HepG2 (cell line): ENCODE data around the gene HERC4. TPM values are rescaled to one million over a fixed set of nuclear protein-coding genes. Genes with fewer than 3 reads are reported as not detected.

Source experiments
- ASH2L ChIP-seq: fragments of 300-600, 200-600 bp; sonication (generic); IDR thresholded peaks from 2 replicates; pipeline ENCODE4 v1.7.0; 2017; ENCODE audit warnings: low read depth, mild to moderate bottlenecking, moderate library complexity, mixed read lengths, low read length; ENCODE audit not compliant: insufficient read length
- CHD4 ChIP-seq: fragments of 200-600 bp; sonication (generic); IDR thresholded peaks from 2 replicates; pipeline ENCODE4 v1.7.0; 2017; ENCODE audit warnings: mild to moderate bottlenecking, low read length, borderline replicate concordance
- GATAD1 ChIP-seq: IDR thresholded peaks from 2 replicates; pipeline ENCODE4 v1.6.1; 2016; ENCODE audit warnings: missing genetic modification reagents, missing compliant biosample characterization
- GPBP1L1 ChIP-seq: sonication (generic); formaldehyde crosslinking; IDR thresholded peaks from 2 replicates; pipeline ENCODE4 v1.5.0; 2020; ENCODE audit warnings: mild to moderate bottlenecking, missing genetic modification reagents
- KDM4B ChIP-seq: sonication (generic); formaldehyde crosslinking; IDR thresholded peaks from 2 replicates; pipeline ENCODE4 v1.4.0; 2020; ENCODE audit warnings: missing genetic modification reagents
- MYC ChIP-seq: sonication (generic); formaldehyde crosslinking; IDR thresholded peaks from 2 replicates; pipeline ENCODE4 v1.9.0; 2021; ENCODE audit warnings: missing genetic modification reagents, borderline replicate concordance
- NFRKB ChIP-seq: fragments of 450-650 bp; IDR thresholded peaks from 2 replicates; pipeline ENCODE4 v1.6.1; 2017
- POGZ ChIP-seq: sonication (generic); formaldehyde crosslinking; IDR thresholded peaks from 2 replicates; pipeline ENCODE4 v1.4.0; 2020; ENCODE audit warnings: mild to moderate bottlenecking, missing genetic modification reagents
- RFX5 ChIP-seq: IDR thresholded peaks from 2 replicates; pipeline ENCODE4 v1.6.1; 2011; ENCODE audit warnings: low read depth, low read length, improper control_type of control experiment
- ZBTB10 ChIP-seq: sonication (generic); formaldehyde crosslinking; IDR thresholded peaks from 2 replicates; pipeline ENCODE4 v1.4.0; 2020; ENCODE audit warnings: missing genetic modification reagents, borderline replicate concordance
- ZNF251 ChIP-seq: sonication (generic); formaldehyde crosslinking; IDR thresholded peaks from 2 replicates; pipeline ENCODE4 v1.9.0; 2021; ENCODE audit warnings: mild to moderate bottlenecking, missing genetic modification reagents
- ZNF281 ChIP-seq: sonication (generic); formaldehyde crosslinking; IDR thresholded peaks from 2 replicates; pipeline ENCODE4 v1.4.0; 2020; ENCODE audit warnings: missing genetic modification reagents, borderline replicate concordance
- ZNF615 ChIP-seq: sonication (generic); formaldehyde crosslinking; IDR thresholded peaks from 2 replicates; pipeline ENCODE4 v1.5.0; 2020; ENCODE audit warnings: mild to moderate bottlenecking, missing genetic modification reagents, borderline replicate concordance
- ZNF773 ChIP-seq: sonication (generic); formaldehyde crosslinking; IDR thresholded peaks from 2 replicates; pipeline ENCODE4 v1.4.0; 2020; ENCODE audit warnings: missing genetic modification reagents, borderline replicate concordance
- ZSCAN31 ChIP-seq: sonication (generic); formaldehyde crosslinking; IDR thresholded peaks from 2 replicates; pipeline ENCODE4 v1.5.0; 2020; ENCODE audit warnings: low read depth, mild to moderate bottlenecking, missing genetic modification reagents
- polyA plus RNA-seq, 8 experiments: library from polyadenylated mRNA; depleted of rRNA in 3 of 8; stranded (reverse) in 7 of 8; unstranded in 1 of 8; fragments of >200 nt; fragmentation: Illumina TruSeq in 4 of 8; extraction: Trizol in 4 of 8; gene quantifications; 2 replicates each; pipeline versions ENCODE4 v1.2.1 to v1.2.3, GENCODE V29; 2011 to 2016; ENCODE audit warnings: low read depth in 4 of 8, missing spikeins in 1 of 8, mixed read lengths in 1 of 8; ENCODE audit not compliant: insufficient read depth in 1 of 8
- total RNA-seq, 5 experiments: library from RNA; depleted of rRNA; stranded (reverse); fragments of >200 nt; fragmentation: Illumina TruSeq; extraction: Trizol; gene quantifications; 2 replicates each; pipeline ENCODE4 v1.2.3, GENCODE V29; 2016; ENCODE audit warnings: low read depth in 1 of 5
- TF ChIP-seq, protein P1 (sequence below), 2 experiments: IDR thresholded peaks; 2 replicates each; pipeline ENCODE4 v1.6.1; 2011 to 2012; ENCODE audit warnings: low read length in 2 of 2, borderline replicate concordance in 1 of 2, low read depth in 1 of 2, mild to moderate bottlenecking in 1 of 2, moderate library complexity in 1 of 2

Gene HERC4
- total and polyA plus RNA-seq, 2 of the 13 experiments (the other 11 are each of a cell fraction or from before 2014, with no cell fraction given) = 9.8 to 20.2 TPM

GRCh38 chr10:67884842-67885670, 190.0 kb downstream of the HERC4 start (continued):
- no peak for TF ChIP-seq ZBTB10 (CRISPR knock-in tag)
- TF ChIP-seq GPBP1L1 (CRISPR knock-in tag) = no peak
- TF ChIP-seq RFX5 = no peak
- no peak for TF ChIP-seq ZSCAN31 (CRISPR knock-in tag)
- TF ChIP-seq POGZ = no peak
- TF ChIP-seq ZNF281 = no peak
- TF ChIP-seq GATAD1 (CRISPR knock-in tag) = 0 out of 2 replicates have a peak, but pooled peaks have one; percentile 21
- peak; percentile 17 for TF ChIP-seq ASH2L
- TF ChIP-seq KDM4B (CRISPR knock-in tag) = no peak
- TF ChIP-seq ZNF251 (CRISPR knock-in tag) = no peak
- no peak for TF ChIP-seq CHD4
- TF ChIP-seq, protein P1, sequence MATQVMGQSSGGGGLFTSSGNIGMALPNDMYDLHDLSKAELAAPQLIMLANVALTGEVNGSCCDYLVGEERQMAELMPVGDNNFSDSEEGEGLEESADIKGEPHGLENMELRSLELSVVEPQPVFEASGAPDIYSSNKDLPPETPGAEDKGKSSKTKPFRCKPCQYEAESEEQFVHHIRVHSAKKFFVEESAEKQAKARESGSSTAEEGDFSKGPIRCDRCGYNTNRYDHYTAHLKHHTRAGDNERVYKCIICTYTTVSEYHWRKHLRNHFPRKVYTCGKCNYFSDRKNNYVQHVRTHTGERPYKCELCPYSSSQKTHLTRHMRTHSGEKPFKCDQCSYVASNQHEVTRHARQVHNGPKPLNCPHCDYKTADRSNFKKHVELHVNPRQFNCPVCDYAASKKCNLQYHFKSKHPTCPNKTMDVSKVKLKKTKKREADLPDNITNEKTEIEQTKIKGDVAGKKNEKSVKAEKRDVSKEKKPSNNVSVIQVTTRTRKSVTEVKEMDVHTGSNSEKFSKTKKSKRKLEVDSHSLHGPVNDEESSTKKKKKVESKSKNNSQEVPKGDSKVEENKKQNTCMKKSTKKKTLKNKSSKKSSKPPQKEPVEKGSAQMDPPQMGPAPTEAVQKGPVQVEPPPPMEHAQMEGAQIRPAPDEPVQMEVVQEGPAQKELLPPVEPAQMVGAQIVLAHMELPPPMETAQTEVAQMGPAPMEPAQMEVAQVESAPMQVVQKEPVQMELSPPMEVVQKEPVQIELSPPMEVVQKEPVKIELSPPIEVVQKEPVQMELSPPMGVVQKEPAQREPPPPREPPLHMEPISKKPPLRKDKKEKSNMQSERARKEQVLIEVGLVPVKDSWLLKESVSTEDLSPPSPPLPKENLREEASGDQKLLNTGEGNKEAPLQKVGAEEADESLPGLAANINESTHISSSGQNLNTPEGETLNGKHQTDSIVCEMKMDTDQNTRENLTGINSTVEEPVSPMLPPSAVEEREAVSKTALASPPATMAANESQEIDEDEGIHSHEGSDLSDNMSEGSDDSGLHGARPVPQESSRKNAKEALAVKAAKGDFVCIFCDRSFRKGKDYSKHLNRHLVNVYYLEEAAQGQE (IDR thresholded peaks at IDR 0.05; ENCODE audit: borderline replicate concordance in 1 of 2, low read depth in 1 of 2, low read length in 2 of 2) = peak in 1 of 2 experiments; percentile 38; a peak in 1 of 4 replicates
- no peak for TF ChIP-seq MYC (CRISPR knock-in tag)
- TF ChIP-seq ZNF773 = peak; percentile 67; the same call in 1 of the 2 replicates
- no peak for TF ChIP-seq NFRKB
- no peak for TF ChIP-seq ZNF615
